COLO668 (cell line): ENCODE results near the gene ANKRD39.
"Not testable (repeated sequence)": the region's sequence is repeated elsewhere in the genome, so short reads cannot be mapped to it uniquely, and the experiment has no call there.

Experiments
- DNase-seq: peaks from one replicate; lab custom pipeline; 2025; ENCODE audit not compliant: unreplicated experiment; lab: John Stamatoyannopoulos, UW

ANKRD39 gene

DNA sequence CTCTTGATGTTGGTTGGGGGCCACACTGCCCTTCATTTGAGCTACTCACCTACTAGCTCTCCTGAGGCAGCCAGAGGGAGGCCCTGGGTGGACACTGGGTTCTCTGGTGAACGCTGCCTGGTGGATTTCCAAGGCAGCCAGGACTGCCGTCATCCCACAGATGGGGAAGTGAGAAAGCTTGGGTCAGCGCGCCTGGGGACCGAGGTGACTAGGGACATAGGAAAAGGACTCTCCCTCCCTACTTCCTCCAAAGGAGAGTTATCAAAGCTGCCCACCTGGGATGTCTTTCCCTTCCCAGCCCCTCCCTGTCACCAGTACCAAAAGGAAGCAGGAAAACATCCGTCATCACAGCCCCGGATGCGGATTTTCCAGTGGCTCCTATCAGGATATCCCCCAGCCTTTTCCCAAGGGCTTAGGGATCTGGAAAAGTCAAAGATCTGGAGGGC is 15.9 kb upstream of the ANKRD39 start:
- DNase-seq: no peak

DNA sequence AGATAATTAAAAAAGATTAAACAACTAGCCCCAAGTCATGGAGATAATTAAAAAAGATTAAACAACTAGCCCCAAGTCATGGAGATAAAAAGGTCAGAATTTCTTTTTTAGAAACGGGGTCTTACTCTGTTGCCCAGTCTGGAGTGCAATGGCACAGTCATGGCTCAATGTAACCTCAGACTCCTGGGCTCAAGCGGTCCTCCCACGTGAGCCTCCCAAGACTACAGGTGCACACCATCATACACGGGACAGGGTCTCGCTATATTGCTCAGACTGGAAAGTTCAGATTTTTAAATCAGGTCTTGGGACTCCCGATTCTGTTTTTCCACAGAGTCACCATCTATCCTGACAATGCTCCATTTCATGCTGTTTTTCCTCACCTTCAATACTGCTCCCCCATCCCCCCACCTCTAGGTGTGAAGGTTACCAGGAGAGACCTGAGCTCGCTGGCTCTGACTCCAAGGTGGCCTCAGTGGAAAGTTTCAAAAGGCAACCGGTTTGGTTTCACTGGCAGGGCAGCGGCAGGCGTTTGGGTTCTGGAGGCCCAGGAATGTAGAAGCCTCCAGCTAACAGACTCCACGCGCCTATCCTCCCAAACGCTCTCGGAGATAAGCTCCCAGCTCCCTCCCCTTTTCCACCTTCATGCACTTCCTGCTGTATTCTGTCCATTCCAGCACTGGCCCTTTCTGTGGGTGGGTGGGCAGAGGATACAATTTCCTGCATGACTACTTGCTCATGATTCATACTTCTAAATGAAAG is 15.0 kb upstream of the ANKRD39 start:
- DNase-seq: no peak

DNA sequence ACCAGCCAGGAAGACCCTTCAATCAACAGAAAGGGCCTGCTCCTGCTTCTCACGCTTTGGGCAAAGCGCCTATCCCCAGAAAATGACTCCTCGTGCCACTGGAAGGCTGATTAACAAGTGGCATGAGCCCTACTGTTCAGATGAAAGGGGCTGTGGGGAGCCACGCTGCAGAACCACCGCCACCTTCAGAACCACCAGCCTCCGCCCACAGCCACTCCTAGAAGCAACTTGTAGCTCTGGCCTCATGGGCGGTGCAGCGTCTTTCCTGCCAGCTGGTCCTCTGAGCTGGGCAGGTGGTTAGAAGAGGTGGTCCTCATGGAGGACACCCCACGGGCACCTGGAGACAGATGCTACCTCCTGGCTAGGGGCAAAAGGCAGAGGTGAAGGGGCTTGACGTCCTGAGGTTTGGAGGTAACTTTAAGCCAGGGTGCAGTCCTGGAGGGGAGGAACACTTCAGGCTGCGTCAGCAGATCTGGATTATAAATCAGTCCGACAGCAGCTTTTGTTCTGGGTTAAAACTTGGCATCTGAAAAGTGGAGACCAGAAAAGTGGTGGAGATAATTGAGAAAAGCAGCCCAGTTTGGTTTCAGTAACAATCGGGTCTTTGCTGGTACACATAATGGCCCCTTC is 12.9 kb upstream of the ANKRD39 start:
- DNase-seq: peak; percentile 26

DNA sequence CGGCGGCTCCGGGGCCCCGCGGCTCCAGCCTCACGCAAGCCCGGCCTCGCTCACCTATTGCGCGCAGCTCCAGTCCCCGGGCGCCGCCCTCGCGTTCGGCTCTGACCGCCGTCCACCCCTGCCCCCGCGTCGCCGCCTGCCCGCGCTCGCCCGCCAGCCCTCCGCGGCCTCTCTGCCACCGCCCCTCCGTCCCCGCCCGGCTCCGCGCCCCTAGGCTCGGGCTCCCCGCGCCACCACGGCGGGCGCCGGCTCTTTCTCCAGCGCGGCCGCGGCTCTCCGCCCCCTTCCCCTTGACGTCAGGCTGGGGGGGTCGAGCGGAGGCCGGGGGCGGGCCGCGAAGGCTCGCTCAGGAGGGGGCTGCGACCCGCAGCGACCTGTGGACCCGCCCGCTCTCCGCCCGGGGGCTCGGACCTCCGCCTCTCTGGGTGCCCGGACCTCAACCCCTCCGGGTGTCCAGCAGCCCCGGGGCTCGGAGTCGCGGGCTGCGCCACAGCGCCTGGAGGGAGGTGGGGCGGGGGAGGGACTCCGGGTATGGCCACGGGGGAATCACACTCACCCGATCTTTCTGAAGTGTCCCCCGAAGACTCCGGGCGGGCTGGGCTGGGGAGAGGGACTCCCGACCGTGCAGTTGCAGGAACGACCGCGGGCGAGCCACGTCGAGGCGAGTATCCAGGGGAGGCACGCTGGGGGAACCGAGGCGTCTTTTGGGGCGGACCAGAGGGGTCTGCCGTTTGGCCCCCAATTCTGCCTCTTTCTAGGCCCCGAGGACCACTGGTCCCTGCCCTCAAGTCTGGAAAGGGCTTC is 12.2 kb upstream of the ANKRD39 start, which contains the start of gene SEMA4C:
TSS of gene SEMA4C (minus strand) at position 259 of the 804 bp plus-strand sequence. CDS start 2,194 bp downstream, outside the sequence.
- DNase-seq: peak; percentile 67

DNA sequence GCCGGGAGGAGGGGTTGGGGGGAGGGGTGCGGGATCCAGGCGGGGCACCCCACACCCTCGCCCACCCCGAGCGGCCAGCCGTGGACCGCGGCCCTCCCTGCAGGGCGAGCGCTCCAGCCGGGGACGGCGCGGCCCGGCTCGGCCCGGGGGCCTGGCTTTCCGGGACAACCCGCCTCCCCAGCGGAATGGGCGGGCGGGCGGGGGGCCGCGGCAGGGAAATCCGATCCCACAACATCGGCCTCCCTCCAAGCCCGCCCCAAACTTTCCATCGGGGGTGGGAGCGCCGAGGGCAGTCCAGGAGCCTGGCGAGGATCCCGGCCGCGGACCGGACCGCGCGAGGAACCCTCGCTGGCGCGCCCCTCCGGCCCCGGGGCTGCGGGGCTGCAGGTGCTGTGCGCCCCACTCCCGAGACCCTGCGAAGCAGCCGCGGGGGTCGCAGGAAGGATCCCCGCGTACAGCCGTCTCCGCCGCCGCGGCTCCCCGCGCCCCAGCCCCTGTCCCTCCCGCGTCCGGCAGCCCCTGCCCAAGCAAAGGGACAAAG is 11.5 kb upstream of the ANKRD39 start:
- peak; percentile 55 for DNase-seq

DNA sequence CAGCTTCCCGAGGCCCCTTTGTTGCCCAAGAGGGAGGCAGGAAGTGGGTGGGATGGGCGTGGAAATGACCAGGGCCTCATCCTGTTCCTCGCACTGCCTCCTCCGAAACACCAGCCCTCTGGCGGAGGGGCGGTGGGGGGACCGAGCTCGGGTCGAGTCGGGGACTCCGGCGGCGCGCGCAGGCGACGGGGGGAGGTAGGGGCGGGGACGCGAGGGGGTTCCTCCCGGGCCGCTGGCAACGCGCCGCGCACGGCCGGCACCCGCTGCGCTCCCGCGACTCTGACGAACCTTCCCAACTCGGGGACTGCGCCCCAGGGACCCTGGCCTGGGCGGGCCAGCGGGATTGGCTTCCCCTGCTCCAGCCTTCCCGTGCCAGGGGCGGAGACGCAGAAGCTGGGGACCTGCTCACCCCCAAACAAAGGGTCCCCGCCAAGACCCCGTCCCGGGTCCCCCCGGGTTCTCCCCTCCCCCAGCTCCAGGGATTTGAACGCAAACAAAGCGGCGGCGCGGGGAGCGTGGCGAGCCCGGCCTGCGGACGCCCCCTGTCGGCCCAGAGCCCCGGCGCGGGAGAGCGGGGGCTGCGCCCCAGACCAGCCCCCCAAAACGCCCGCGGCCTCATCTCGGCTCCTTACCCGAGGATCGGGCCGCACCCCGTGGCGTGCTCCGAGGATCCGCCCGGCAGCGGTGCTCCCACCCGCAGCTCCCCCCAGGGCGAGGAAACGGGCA is 10.9 kb upstream of the ANKRD39 start:
- peak; percentile 83 for DNase-seq

DNA sequence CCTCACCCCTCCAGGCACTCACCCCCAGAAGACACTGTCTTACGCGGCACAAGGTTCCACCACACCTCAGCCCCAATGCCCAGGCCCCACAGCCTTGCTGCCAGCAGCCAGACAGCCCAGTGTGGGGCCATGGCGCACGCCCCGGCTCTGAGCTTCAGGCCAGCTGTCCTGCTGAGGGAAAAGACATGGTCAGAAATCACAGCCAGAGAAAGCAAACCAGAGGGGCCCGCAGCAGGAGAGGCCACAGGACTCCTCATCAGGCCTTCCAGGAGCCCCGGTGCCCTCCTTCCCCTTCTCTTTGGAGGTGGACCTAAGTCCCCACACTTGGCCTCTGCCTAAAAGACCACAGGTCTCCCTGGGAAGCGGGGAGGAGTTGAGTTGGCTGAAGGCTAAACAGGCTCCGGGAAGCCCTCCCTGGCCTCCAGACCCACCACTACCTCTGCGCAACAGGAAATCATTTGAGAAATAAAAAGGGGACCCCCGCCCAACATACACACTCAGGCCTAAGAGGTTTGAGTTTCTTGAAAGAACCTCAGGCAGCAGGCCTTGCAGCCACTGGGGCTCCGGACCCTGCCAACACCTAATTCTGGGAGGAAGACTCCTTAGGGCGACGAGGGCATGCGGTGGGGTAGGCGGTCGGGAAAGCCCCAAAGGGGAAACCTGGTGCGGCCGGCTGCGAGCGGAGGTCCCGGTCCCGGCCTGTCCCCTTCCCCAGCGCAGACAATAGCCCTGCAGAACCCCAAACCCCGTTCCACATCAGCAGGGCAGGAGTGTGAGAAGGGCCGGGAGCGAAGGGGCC is 10.1 kb upstream of the ANKRD39 start:
- peak; percentile 22 for DNase-seq

DNA sequence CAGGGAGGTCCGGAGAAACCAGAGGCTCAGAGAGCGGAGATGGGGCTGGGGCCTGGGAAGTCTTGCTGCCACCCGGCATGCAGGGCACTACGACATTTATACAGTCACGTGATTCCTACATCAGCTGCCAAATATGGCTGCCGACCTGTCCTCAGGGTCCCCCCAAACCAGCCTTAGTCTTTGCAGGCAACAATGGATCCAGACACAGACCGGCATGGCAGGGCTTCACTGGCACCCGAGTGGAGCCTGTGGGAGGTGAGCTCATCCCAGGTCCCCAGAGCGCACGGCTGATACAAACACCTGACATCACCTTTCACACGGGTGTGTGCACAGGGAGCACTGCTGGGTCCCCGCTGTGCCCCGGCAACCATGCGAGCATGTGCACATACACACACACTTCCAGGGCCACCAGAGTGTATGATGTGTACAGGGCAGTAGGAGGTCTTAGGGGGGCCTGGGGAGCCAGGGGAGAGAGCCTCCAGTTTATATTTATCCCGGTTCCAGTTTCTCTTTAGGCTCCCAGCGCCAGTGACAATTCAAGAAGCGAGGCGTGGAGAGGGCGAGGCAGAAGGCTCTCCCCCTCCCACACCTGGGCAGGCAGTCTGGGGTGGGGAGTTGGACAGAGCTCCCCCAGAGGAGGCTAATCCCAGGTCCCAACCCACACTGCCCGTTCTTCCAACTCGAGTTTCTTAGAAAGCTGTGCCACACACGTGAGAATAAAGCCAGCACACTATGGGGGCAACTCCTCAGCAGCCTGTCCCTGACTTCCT is 9.4 kb upstream of the ANKRD39 start:
- peak; percentile 52 for DNase-seq

DNA sequence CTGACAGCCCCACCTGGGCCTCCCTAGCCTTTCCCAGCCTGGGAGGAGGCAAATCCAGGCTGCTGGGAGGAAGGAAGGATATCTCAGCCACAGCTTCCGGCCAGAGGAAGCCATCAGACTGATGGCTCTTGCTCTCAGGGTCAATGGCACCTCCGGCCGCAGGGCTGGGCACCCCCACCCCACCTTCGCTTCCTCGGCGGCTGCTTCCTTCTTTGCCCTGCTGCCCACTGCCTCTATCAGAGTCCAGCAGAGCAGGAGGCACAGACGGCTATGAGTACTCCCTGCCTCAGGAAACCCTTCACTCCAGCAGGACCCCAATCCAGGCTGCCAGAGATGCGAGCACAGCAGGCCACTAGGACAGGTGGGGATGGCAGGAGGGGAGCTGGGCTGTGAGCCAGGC is 8.8 kb upstream of the ANKRD39 start:
- DNase-seq: no peak

DNA sequence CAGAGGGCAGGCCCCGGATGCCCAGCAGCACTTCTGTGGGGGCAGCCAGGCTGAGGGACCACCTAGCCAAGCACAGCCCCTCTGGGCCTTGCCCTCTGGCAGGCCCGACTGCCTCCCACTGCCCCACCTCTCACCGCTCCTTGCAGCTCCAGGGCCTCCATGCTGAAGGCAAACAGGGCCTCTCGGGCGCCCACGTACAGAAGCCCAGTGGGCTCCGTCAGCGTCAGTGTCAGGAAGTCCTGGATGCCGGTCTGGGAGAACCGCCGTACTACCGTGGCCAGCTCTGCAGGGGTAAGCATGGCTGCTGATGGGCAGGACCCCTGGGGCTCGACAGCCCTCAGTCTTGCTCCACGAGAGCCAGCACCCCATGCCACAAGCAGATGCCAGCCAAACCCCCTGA is 8.3 kb upstream of the ANKRD39 start:
- no peak for DNase-seq

DNA sequence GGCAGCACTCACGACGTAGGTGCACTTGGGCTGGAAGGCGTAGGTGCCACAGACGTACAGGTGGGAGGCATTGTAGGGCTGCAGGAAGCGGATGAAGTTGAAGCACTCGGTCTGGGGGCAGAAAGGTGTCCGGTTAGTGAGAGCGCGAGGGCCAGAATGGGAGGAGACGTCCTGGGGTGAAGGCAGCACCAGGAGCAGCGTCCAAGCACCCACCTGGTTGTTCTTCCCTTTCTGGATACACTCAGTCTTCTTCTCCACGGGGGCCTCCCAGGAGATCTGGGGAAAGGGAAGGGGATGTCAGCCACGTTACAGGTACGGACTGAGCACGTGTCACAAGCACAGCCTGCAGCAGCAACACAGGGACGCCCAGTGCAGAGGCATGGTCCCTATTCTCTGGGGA is 7.8 kb upstream of the ANKRD39 start:
- DNase-seq: no peak

DNA sequence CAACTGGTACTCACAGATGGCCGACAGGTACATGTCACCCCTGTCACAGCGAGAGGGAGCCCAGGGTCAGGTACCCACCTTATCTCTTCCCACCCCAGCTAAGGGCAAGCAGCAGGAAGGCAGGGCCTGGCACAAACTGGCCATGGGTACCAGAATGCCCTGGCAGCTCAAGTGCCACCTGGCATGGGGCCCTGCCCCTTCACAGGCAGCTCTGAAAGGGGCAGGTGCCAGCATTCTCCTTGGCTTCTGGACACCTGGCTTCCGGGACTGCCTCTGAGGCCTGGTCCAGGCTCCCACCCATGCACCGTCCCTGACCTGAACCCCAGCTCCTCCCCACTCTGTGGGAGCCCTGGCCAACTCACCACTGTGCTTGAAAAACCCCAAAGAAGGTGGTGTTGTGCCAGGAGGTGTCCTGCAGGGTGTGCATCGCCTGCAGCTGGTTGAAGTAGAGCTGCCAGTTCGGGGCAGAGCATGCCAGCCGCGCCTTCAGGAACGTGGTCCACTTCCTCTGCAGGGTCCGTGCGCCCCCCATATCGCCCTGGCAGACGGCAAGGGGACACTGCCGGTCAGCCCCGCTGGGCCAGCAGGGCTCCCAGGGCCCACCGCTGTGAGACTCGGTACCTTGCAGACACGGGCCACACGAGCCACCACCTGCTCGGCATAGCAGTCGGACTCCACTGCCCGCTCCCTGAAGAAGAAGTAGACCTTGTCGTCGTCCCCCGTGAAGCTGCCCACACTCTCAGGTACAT is 6.7 kb upstream of the ANKRD39 start:
- no peak for DNase-seq

DNA sequence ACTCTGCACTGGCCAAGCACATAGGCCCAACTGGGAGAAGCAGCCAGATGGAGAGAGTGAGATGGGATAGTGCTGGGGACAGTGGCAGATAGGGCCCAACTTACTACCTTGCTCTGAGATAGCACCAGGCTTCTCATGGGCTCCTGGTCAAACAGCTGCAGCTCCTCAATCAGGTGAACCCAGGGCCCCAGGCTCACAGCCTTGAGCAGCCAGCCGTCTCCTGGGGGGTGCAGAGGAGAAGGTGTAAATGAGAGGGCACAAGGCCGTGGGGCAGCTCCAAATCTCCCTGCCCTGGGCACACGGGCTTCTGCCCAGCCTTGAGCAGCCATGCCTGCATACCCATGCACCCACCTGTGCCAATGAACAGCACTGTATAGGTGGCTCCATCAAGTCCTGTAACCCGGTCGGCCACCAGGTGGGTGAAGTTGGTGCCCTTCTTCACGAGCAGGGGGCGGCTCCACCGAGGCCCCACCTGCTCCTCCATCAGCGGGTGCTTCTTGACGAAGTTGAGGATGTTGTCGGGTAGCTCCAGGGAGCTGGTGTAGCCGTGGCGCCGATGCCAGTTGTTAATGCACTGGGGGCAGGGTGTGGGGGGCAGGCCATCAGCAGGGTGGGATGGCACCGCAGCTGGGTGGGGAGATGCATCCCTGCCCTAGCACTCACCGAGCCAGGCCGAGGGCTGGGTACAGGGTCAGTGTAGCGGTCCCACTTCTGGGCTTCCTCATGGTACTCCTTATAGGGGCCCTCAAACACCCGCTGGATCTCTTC is 5.9 kb upstream of the ANKRD39 start:
- no peak for DNase-seq

DNA sequence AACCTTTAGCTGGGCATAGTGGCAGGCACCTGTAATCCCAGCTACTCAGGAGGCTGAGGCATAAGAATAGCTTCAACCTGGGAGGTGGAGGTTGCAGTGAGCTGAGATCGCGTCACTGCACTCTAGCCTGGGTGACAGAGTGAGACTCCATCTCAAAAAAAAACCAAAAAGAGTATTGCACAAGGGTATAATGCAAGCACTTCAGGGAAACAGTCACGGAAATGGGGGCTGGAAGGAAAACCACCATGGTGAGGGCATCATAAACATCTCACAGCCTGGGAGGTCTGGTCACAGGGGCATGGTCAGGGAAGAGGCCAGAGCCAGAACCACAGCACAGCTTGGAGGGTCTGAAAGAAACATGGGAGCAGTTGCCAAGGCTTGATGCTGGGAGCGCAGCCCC is 5.2 kb upstream of the ANKRD39 start:
- not testable (repeated sequence) for DNase-seq

DNA sequence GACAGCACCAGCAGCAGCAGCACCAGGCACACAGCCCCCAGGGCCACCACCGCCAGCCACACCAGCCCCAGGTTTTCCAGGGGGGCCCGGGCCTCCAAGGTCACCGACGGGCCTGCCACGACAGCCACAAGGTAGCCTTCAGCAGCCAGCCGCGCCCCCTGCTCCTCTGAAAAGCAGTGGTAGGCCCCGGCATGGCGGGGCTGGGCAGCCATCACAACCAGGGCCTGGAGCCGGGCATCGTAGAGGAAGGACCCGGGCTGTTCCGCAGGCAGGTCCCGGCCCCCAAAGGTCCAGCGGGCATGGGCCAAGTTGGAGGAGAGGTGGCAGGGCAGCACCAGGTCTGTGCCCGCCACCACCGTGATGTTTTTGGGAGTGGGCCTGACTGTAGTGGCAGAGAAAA is 3.3 kb upstream of the ANKRD39 start:
- no peak for DNase-seq

DNA sequence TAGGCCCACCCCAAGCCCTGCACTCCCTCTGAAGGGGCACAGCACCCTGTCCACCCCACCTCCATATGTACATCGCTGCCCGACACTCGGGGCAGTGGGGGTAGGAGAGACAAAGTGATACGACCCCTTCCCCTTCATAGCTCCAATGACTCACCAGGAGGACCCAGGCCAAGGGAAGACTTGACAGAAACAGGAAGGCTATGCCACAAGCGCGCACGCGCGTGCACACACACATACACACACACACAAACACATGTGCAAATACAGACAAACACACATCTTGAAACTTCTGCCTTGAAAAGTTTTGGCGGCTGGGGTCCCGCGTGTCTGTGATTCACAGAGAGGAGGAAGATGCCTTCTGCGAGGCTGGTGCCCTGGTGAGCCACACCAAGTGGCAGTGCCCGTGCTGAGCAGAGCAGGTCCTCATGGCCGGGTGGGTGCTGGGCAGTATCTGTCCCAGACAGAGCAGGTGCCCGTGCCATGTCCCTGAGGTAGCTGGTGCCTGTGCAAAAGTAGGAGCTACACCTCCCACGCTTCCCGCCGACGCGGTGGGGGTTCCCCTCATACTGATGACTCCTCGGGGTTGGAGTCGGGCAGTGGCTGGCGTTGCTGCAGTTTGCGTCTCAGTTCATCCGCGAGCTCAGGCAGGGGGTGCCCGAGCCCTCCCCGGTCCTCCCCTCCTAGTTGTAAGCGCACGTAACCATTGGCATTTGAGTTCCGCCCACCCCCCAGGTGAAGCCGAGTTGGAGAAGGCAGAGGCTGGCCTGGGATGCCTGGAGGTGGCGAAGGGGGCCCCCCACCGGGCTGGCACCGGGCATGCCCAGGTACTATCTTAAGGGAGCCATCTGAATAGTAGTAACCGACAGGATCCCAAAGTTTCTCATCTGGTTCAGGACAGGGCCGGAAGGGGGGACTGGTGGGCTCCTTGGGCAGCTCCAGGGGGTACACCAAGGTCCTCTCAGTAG is 2.5 kb upstream of the ANKRD39 start:
- no peak for DNase-seq

DNA sequence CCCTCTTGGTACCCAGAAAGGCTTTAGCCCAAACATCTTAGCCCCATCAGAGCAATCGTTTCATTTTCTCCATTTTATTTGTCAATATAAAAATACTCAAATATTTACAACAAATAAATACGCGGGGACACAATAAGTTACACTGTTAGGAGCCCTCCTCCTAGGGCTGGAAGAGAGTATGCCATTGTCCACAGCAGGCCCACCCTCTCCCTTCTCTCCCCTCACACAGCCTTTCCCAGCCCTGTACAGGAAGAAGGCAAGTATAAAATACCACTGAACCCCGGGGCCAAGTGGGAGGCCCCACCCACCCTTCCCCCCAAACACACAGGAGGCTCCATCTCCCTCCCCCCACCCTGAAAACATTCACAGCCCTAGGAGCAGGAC is 1.9 kb upstream of the ANKRD39 start:
- no peak for DNase-seq
